DND-41 (cell line): Measurements from ENCODE around the gene ARIH1.

Experiments
- EZH2 ChIP-seq: IDR thresholded peaks from 3 replicates; pipeline ENCODE4 v1.6.1; 2012; ENCODE audit warnings: borderline replicate concordance, low read depth, mild to moderate bottlenecking, moderate library complexity, low read length, inconsistent platforms; ENCODE audit not compliant: severe bottlenecking
- TF ChIP-seq, protein P1 (sequence below): IDR thresholded peaks from 2 replicates; pipeline ENCODE4 v1.5.1; 2012; ENCODE audit warnings: borderline replicate concordance, low read length, moderate library complexity, mild to moderate bottlenecking; ENCODE audit not compliant: poor library complexity, severe bottlenecking; ENCODE audit errors: extremely low read depth

DNA sequence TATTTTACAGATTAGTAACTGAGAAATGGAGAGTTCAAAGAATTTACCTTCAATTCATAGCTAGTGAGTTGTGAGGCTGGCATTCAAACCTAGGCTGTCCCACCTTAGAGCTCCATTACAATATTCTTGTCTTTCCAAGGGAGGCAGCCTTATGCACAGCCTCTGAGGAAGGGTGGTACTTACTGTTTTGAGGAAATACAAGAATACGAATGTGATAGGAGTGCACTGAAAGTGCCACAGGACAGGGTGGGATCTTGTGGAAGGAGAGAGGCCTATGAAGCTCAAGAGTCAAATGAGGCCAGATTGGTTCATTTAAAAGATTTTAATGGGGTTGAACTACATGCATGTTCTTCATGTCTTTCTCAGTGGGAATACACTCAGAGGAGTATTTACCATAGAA lies 86.3 kb downstream of the ARIH1 start:
- TF ChIP-seq, protein P1, sequence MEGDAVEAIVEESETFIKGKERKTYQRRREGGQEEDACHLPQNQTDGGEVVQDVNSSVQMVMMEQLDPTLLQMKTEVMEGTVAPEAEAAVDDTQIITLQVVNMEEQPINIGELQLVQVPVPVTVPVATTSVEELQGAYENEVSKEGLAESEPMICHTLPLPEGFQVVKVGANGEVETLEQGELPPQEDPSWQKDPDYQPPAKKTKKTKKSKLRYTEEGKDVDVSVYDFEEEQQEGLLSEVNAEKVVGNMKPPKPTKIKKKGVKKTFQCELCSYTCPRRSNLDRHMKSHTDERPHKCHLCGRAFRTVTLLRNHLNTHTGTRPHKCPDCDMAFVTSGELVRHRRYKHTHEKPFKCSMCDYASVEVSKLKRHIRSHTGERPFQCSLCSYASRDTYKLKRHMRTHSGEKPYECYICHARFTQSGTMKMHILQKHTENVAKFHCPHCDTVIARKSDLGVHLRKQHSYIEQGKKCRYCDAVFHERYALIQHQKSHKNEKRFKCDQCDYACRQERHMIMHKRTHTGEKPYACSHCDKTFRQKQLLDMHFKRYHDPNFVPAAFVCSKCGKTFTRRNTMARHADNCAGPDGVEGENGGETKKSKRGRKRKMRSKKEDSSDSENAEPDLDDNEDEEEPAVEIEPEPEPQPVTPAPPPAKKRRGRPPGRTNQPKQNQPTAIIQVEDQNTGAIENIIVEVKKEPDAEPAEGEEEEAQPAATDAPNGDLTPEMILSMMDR, result no peak
- no peak for TF ChIP-seq EZH2
